Spinal cord (tissue), 10 donors: ENCODE measurements around the gene AADAC. TPM values are rescaled to one million over a fixed set of nuclear protein-coding genes. Genes with fewer than 3 reads are reported as not detected.
"Not testable (repeated sequence)": the region's sequence is repeated elsewhere in the genome, so short reads cannot be mapped to it uniquely, and the experiment has no call there.

Experiments
- DNase-seq, 6 donors: peaks; one replicate each; pipeline versions ENCODE4 v3.0.0 to v3.0.0-alpha.2; 2013 to 2015; ENCODE audit warnings: low spot score in 6 of 6, low read depth in 4 of 6
- H3K27ac ChIP-seq: one replicate; pipeline ENCODE4 v1.5.1; 2013; ENCODE audit warnings: low read depth, low read length, control low read depth
- H3K27me3 ChIP-seq: one replicate; pipeline ENCODE4 v1.6.1; 2013; ENCODE audit warnings: low read length; ENCODE audit not compliant: control insufficient read depth, insufficient read depth
- H3K36me3 ChIP-seq: one replicate; pipeline ENCODE4 v1.6.1; 2013; ENCODE audit warnings: low read length; ENCODE audit not compliant: control insufficient read depth, insufficient read depth
- H3K4me1 ChIP-seq: one replicate; pipeline ENCODE4 v1.6.1; 2013; ENCODE audit warnings: low read length; ENCODE audit not compliant: control insufficient read depth, insufficient read depth
- H3K4me3 ChIP-seq: one replicate; pipeline ENCODE4 v1.5.1; 2013; ENCODE audit warnings: low read depth, low read length, control low read depth
- H3K9me3 ChIP-seq: one replicate; pipeline ENCODE4 v1.6.1; 2013; ENCODE audit warnings: low read length; ENCODE audit not compliant: control insufficient read depth, insufficient read depth
- WGBS: methylation state at CpG from one replicate; pipeline ENCODE4 v1.1.5; 2013; ENCODE audit warnings: missing lambda C conversion rate; ENCODE audit not compliant: insufficient coverage; 5-methylcytosine and 5-hydroxymethylcytosine counted together
- long read RNA-seq, 4 donors: transcript quantifications; one replicate each; lab custom pipeline, GENCODE V29; 2026
- polyA plus RNA-seq, 2 donors: library from polyadenylated mRNA; unstranded; fragments of 120-200 nt; gene quantifications; one replicate each; pipeline ENCODE4 v1.2.1, GENCODE V29; 2013; ENCODE audit not compliant: insufficient read length in 2 of 2
- total RNA-seq, 2 donors: library from RNA; depleted of rRNA in 1 of 2; stranded (reverse); fragments of 120-200 nt in 1 of 2; fragments of >200 nt in 1 of 2; gene quantifications; one replicate each; pipeline versions ENCODE4 v1.2.3 to v1.2.4, GENCODE V29; 2013 to 2014
- donor health status: healthy.

AADAC gene, protein sequence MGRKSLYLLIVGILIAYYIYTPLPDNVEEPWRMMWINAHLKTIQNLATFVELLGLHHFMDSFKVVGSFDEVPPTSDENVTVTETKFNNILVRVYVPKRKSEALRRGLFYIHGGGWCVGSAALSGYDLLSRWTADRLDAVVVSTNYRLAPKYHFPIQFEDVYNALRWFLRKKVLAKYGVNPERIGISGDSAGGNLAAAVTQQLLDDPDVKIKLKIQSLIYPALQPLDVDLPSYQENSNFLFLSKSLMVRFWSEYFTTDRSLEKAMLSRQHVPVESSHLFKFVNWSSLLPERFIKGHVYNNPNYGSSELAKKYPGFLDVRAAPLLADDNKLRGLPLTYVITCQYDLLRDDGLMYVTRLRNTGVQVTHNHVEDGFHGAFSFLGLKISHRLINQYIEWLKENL
- total RNA-seq (under 1 TPM in 1 of 2 donors, not detected in 1; 0.11 TPM), polyA plus RNA-seq (not detected)
- long read RNA-seq, donor 1 = 0 reads
- long read RNA-seq, donor 2 = 0 reads
- long read RNA-seq, donor 3 = 0 reads
- long read RNA-seq, donor 4, partial matches to known transcripts = 0 of 2 reads
- long read RNA-seq, donor 4, other reads (novel, unspliced or antisense) = 0 of 2 reads

DNA sequence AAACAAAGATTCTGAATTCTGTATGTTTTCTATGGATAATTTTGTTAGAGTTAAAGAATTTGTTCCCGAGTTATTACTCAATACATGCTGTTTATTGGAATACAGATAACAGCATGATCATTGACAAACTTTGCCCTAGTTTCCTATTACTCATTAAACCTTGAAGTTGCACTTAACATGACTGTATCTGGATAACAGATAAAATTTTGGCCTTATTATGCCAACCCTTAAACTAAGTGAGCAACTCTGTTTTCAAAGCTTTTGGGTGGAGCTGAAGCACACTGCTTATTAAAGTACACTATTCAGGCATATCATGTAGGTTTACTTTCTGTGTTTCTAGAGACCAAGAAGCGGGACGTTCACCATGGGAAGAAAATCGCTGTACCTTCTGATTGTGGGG, at the start of gene AADAC:
TSS of gene AADAC (plus strand) at position 318 of the 400 bp plus-strand sequence. CDS start at position 365, 47 bp downstream.
- Histone ChIP-seq H3K9me3 (no peaks in the 10 kb centered on the region), H3K27ac (no peak within 1 kb of the TSS), H3K36me3 (no peaks in the 10 kb centered on the region), H3K4me1 (no peaks in the 10 kb centered on the region), H3K4me3 (no peak within 1 kb of the TSS), H3K27me3 (no peaks in the 10 kb centered on the region)
- WGBS = no CpG with 5 or more reads among the region's 4 CpGs
- no peak for DNase-seq

DNA sequence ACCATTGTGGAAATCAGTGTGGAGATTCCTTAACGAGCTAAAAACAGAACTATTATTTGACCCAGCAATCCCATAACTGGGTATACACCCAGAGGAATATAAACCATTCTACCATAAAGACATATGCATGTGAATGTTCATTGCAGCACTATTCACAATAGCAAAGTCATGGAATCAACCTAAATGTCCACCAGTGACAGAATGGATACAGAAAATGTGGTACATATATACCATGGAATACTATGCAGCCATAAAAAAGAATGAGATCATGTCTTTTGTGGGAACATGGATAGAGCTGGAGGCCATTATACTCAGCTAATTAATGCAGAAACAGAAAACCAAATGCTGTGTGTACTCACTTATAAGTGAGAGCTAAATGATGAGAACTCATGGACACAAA, 49.2 kb upstream of the AADAC start:
- H3K27me3 ChIP-seq, H3K4me1 ChIP-seq, DNase-seq, H3K27ac ChIP-seq, H3K4me3 ChIP-seq, H3K36me3 ChIP-seq, H3K9me3 ChIP-seq: not testable (repeated sequence)
- no CpG with 5 or more reads among the region's 1 CpG for WGBS

DNA sequence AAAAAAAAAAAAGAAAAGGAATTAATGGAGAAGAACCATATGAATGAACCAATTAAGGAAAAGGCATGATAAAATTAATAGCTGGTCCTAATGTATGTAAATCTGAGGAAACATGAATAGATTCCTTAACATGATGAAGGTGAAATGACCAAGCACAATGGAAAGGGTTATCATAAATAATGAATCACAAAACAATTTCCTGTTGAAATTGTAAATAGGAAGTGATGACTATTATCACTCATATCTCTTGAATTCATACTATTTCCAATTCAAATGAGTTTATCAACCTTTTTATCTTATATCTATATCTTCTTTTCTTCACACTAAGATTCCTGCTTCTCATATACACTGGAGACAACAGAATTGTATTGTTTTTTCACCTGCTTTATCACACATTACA, 48.2 kb upstream of the AADAC start:
- H3K27ac ChIP-seq = no peak overlapping the region
- H3K4me1 ChIP-seq = peaks cover 3% of the 10 kb centered on the region
- no peaks in the 10 kb centered on the region for H3K27me3 ChIP-seq
- H3K36me3 ChIP-seq = no peaks in the 10 kb centered on the region
- no peaks in the 10 kb centered on the region for H3K9me3 ChIP-seq
- DNase-seq = no peak
- no peak overlapping the region for H3K4me3 ChIP-seq

DNA sequence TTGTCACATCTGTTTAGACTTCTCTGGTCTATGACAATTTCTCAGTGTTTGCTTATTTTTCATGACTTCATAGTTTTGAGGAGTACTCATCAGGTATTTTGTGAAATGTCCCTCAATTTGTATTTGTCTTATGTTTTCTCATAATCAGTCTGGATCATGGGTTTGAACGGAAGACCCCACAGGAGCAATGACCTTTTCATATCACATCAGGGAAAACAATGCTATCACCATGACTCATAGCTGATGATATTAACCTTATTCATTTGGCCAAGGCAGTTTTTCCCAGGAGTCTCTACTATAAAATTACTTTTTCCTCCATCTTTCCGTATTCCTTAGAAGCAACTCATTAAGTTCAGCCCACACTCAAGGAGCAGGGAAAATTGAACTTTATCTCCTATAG, 47.5 kb upstream of the AADAC start:
- no peak overlapping the region for H3K27ac ChIP-seq
- no CpG with 5 or more reads among the region's 2 CpGs for WGBS

DNA sequence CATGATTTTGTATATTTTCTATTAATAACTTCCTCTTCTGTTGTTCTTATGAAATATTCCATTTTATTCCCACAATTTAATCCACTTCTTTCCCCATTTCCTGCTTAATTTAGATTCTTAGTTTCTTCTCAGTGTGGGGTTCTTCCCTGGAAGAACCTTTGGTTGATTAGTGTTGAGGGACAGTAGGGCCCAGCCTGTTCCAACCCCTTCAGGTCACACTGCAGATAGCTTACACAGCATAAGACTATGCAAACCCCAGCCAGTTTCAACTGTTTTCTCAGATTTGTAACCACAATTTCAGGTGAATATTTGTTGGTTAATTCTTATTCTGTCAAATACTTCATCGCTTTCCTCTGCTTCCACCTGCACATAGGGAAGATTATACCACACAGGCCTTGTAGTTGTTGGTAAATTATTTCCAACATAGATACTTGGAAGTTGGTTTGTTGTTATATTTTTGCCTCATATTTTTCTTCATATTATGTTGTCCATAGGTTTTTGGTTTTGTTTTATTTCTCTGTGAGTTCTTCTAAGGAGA, 45.5 kb upstream of the AADAC start:
- no peak for DNase-seq

More for the DNA sequence above, 47.5 kb upstream of the AADAC start:
- H3K4me1 ChIP-seq = peaks cover 7% of the 10 kb centered on the region
- no peaks in the 10 kb centered on the region for H3K36me3 ChIP-seq
- DNase-seq = no peak
- H3K27me3 ChIP-seq = no peaks in the 10 kb centered on the region
- H3K9me3 ChIP-seq = no peaks in the 10 kb centered on the region
- H3K4me3 ChIP-seq = no peak overlapping the region

DNA sequence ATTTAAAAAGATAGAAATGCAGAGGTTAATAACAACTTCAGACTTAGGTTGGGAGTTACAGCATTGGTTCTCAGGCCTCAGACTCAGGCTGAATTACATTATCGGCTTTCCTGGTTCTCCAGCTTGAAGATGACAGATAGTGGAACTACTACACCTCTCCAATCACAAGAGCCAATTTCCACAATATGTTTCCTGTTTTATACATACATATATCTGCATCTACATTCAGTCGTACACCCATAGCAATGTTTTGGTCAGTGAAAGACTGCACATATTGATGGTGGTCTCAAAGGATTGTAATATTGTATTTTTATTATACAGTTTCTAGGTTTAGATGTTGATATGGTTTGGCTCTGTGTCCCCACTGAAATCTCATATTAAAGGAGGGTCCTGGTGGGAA, 44.7 kb upstream of the AADAC start:
- WGBS = no CpG with 5 or more reads among the region's 2 CpGs
- Histone ChIP-seq H3K27ac (peak overlapping the region; percentile 52), H3K9me3 (no peaks in the 10 kb centered on the region), H3K4me1 (peaks cover 9% of the 10 kb centered on the region), H3K4me3 (no peak overlapping the region), H3K36me3 (no peaks in the 10 kb centered on the region), H3K27me3 (no peaks in the 10 kb centered on the region)
- no peak for DNase-seq

More for the DNA sequence above, 45.5 kb upstream of the AADAC start:
- no peak overlapping the region for H3K27ac ChIP-seq
- no peaks in the 10 kb centered on the region for H3K27me3 ChIP-seq
- no peaks in the 10 kb centered on the region for H3K9me3 ChIP-seq
- WGBS = no CpG with 5 or more reads among the region's 1 CpG
- peaks cover 9% of the 10 kb centered on the region for H3K4me1 ChIP-seq
- no peaks in the 10 kb centered on the region for H3K36me3 ChIP-seq
- H3K4me3 ChIP-seq = no peak overlapping the region

DNA sequence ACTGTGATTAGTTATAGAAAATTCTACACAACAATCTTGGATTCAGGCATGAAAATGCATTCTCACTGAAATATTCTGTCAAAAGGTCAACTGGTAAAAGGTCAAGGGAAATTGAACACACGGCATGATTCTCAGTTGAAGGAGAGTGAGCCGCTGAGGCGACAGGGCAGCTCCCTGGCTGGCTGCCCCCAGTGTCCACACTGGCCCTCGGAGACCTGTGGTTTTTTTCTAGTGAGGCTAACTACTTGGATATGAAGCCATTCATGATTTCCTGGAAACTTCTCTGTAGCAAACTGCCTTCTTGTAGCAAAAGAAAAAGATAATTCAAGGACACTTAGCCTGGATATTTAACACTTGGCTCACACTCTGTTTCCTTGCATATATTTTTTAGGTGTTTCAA, 43.0 kb upstream of the AADAC start:
- H3K27me3 ChIP-seq = no peaks in the 10 kb centered on the region
- peak in 1 of 6 donors; percentile 42 for DNase-seq
- H3K9me3 ChIP-seq = no peaks in the 10 kb centered on the region
- H3K4me3 ChIP-seq = no peak overlapping the region
- H3K27ac ChIP-seq = peak overlapping the region; percentile 3
- 60% methylated on average over 3 of the region's 4 CpGs for WGBS
- H3K4me1 ChIP-seq = peaks cover 9% of the 10 kb centered on the region
- H3K36me3 ChIP-seq = no peaks in the 10 kb centered on the region

DNA sequence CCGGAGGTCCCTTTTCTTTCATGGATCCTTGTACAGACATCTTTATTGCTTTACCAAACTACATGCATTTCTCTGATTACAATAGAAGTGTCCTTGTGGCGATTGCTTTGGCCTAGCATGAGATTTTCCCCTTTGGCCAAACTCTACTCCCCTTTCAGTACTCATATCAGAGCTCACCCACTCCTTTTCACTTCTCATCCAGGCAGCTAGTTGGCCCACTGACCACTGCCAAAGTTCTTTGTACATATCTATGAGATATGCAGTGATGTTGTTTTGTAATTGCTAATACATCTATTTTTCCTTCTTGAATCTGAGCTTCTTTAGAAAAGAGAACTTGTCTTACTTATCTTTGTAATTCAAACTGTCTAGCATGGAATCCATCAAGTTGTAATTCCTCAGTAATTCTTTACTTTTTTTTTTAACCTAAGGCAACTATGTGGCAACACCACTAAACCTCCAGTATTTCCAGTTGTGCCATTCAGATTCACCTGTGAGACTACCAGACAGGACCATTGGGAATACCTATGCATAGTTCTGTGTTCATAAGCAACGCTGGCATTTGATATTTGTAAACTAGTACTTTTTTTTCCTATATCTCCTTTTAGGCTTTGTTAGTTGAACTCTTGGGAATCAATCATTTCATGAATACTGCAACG, 41.0 kb upstream of the AADAC start:
- H3K4me1 ChIP-seq = peaks cover 9% of the 10 kb centered on the region
- WGBS = 90% methylated on average over 3 of the region's 4 CpGs
- H3K27ac ChIP-seq = no peak overlapping the region
- H3K9me3 ChIP-seq = no peaks in the 10 kb centered on the region
- no peaks in the 10 kb centered on the region for H3K36me3 ChIP-seq
- H3K27me3 ChIP-seq = no peaks in the 10 kb centered on the region
- no peak overlapping the region for H3K4me3 ChIP-seq
- no peak for DNase-seq

DNA sequence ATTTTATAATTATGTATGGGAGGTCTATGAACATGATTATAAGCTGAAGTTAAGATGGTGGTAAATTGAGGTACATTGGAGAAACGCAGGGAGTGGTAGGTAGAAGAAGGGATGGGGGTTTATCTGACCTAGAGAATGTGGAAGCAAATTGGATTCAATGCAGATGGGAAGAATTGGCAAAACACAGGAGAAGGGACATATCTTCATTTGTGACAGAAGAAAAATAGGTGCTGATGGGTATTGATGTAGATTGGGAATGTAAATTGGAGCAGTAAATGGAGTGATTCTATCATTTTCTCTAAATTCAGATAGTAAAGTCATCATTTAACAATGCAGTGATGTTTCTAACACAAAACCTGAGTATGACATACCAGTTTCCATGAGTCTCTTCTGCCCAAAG, 39.7 kb upstream of the AADAC start:
- H3K4me3 ChIP-seq = no peak overlapping the region
- H3K27me3 ChIP-seq = no peaks in the 10 kb centered on the region
- peaks cover 9% of the 10 kb centered on the region for H3K4me1 ChIP-seq
- no peaks in the 10 kb centered on the region for H3K9me3 ChIP-seq
- H3K27ac ChIP-seq = no peak overlapping the region
- H3K36me3 ChIP-seq = no peaks in the 10 kb centered on the region
- no peak for DNase-seq
- WGBS = 100% methylated on average over 1 of the region's 1 CpG
